Jurkat, Clone E6-1 (cell line): Measurements from ENCODE around the gene DUSP8.
"Not testable (repeated sequence)": the region's sequence is repeated elsewhere in the genome, so short reads cannot be mapped to it uniquely, and the experiment has no call there.

Source experiments
- DNase-seq: peaks from one replicate; pipeline ENCODE4 v3.0.0-alpha.2; 2011; ENCODE audit warnings: low read depth, low spot score
- H3K4me3 ChIP-seq: 2 replicates; pipeline ENCODE4 v1.5.1; 2011; ENCODE audit warnings: mild to moderate bottlenecking, low read length, control low read depth, moderate library complexity

The DUSP8 gene

DNA sequence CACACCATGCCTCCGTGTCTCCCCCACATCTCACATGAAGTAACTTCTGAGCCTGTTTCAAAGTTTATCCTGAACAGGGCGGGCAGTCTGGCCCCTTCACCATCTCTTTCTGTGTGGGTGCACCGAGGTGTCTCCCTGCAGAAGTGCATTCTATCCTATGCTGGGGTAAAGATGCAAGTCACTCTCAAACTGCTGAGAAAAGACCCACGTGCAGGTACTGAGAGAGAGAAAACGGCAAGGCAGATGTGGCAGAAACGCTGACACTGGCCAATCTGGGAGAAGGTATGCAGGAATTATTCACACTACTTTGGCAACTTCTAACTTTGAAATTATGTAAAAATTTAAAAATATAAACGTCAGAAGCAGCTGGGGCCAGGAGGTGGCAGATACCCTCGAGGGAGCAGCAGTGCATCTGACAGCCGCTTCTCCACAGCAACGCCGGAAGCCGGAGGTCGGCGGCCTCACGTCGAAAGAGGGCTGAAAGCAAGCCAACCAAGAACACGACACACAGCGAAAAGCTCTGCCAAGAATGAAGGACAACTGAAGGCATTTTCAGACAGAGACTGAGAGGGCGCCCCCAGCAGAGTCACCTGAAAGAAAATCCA, 51.3 kb downstream of the DUSP8 start:
- DNase-seq = no peak
- no peak overlapping the region for H3K4me3 ChIP-seq

GRCh38 chr11:1520209-1520662, 51.8 kb downstream of the DUSP8 start:
- no peak overlapping the region for H3K4me3 ChIP-seq
- no peak for DNase-seq

DNA sequence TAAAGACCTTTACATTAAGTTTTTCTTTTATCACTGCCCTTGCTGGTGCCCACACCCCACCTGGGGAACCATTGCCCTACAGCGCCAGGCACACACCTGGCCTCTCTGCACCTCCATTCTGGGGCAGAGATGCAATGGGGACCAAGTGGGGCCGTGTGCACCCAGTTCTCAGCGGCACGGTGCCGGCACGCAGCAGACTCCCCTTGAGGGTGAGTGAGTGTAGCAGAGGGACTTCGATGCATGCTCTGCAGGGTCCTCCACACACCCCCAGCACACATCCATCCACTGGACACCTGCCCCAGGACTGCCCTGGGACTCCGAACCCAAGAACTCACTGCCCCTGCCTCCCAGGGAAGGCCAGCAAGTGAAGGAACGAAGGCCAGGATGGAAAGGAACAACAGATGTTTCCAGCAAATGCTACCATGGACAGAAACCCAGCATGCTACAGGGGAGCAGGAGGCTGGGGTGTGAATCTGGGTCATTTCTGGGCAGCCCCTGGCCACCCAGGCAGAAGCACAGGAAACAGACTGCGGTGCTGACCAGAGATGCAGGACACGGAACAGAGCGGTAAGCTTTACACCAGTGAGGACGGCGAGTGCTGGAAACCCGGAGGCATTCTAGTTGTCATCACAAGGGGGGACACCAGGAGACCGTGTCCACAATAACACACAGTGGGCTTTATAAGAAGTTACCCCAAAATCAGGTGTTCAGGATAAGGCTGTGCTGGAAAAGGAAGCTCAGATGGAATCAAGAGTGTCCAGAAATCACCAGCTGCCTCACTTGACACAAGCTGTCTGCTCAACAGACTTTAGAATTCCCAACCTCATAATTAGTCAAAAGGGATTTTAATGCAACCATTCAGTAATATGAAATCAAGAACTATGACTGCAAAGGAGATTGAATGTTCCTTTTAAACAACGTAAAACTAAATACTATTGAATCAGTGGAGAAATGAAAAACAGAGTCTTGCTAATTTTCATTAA, 52.8 kb downstream of the DUSP8 start:
- no peak overlapping the region for H3K4me3 ChIP-seq

GRCh38 chr11:1518301-1518700, 53.8 kb downstream of the DUSP8 start:
- H3K4me3 ChIP-seq = no peak overlapping the region
- DNase-seq = no peak

More for the DNA sequence above, 52.8 kb downstream of the DUSP8 start:
- DNase-seq = no peak

- no peak overlapping the region for H3K4me3 ChIP-seq
Measured at GRCh38 chr11:1517117-1518005, 54.7 kb downstream of the DUSP8 start.

DNA sequence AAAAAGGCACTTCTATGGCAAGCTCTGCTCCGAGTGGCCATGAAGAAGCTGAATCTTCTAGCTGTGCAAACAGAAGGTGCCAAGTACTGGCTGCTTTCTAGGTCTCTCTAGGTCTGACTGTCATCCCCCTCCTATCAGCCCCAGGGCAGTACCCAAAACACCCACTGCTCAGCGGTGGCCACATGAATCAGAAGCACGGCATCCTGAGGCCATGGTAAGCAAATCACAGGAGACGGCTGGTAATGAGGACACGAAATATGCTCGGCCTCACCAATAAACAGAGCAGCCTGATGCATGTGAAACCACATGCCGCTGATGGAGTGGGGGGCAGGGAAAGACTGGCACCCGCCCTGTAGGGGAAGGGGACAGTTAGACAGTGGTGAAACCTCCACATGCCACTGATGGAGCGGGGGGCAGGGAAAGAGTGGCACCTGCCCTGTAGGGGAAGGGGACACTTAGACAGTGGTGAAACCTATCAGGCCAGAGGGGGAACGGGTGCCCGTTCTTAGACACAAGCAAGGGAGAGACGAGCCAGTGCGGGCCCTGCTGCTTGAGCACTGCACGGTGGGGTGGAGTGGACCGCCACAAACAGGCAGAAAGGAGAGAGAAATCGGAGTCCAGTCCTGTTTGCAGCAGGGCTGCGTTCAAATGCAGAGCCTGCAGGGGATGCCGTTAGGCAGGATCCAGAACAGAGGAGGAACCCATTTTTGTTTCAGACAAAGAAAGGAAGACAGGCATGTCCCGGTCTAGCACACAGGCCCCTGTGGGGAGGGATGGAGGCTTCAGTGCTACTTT, 55.6 kb downstream of the DUSP8 start:
- no peak overlapping the region for H3K4me3 ChIP-seq
- no peak for DNase-seq

More at GRCh38 chr11:1517117-1518005, 54.7 kb downstream of the DUSP8 start:
- no peak for DNase-seq

DNA sequence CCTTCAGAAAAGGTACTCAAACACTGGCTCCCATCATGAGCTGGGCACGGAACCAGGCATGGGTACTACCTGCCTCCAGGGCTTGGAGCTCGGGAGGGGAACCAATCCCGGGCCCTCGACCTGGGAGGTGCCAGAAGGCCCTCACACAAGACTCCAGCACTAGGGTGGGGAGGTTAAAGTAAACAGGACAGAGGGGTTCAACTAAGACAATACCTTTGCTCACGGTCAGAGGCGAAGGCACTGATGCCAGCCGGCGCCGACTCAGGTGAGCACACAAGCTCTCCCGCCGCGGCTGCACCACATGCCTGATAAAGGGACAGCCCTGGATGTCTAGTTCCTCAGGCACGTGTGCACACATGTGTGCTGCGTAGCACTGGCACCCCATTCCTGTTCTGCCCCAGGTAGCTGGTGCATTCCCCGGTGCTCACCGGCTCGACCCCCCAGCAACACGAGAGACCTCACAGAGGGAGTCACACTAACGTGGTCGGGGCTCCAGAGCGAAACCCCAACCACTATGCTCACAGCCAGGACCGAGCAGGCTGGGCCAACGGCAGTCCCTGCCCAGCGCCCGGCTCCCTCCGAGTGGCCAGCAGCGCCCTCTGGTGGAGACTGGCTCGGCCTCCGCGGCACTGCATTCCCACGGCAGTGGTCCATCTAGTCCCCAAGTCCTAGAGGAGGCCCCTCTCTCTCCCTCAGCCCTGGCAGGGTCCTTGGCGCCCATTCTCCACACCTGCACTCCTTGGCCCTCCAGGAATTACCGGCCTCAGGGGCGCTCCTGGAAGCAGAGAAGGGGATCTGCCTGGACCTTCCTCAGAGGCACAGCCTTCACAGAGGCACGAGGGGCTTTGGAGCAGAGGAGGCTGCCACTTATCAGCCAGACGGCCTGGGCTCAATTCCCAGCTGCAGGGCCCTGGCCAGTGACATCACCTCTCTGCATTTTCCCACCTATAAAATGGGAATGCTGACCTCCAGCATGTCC, 56.7 kb downstream of the DUSP8 start:
- H3K4me3 ChIP-seq = no peak overlapping the region
- no peak for DNase-seq

GRCh38 chr11:1514336-1515061, 57.6 kb downstream of the DUSP8 start:
- DNase-seq = no peak
- H3K4me3 ChIP-seq = no peak overlapping the region

DNA sequence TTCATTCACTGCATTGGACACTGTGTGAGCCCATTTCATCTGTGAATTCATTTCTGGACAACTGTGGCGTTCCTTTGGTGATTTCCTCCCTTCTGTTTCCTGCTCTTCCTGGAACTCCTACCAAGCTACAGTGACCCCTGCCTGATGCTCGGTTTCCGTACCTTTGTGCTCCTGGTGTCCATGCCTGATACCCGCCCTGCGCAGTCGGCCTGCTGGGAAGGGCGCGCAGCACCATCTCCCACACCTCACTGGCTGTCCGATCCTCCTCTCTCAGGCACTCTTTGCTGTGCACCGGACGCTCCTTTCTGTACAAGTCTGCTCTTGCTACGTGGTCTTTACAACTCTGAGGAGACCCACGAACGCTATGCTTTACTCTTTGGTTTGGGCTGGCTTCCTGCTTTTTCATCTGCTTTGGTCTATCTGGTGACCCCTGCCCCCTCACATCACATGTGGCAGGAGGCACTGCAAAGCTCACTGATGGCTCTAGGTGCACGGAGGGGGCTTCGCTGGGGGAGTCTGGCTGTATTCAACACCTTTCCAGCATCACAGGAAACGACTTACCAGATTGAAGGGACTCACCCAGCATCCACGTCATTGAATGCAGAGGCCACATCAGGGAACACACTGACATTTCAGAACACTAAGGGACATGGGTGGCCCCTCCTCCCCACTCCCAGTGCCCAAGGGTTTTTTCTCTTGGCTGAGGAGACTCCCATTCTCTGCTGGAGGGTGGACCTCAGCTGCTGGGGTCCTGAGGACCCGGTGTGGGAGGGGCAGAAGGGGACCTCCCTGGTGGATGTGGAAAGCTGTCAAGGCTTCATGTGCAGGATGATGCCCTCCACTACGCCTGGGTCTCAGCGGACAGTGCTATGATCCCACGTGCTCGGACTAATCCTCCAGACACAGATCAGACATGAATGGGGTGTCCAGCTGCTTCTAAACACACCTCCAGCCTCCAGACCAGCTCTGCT, 58.5 kb downstream of the DUSP8 start:
- DNase-seq = no peak

DNA sequence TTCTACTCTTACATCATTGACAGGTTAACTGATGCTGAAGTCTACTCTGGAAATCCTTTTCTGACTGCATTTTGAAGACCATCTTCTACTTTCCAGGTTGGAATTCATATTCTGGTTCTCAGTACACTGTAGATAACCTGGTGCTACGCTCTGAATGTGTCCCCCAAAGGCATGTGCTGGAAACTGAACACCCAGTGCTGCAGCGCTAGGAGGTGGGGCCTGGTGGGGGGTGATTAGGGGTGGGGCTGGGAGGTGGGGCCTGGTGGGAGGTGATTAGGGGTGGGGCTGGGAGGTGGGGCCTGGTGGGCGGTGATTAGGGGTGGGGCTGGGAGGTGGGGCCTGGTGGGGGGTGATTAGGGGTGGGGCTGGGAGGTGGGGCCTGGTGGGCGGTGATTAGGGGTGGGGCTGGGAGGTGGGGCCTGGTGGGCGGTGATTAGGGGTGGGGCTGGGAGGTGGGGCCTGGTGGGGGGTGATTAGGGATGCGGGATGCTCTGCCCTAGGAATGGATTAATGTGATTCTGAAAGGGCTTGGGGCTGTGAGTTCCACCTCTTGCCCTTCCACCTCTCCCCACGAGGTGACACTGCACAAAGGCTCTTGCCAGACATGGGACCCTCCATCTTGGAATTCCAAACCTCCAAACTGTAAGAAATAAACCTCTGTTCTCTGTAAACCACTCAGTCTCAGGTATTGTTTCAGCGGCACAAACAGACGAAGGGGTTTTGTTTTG, 59.4 kb downstream of the DUSP8 start:
- DNase-seq = peak; percentile 27
- H3K4me3 ChIP-seq = not testable (repeated sequence)

More for the DNA sequence above, 58.5 kb downstream of the DUSP8 start:
- no peak overlapping the region for H3K4me3 ChIP-seq

- DNase-seq = no peak
- no peak overlapping the region for H3K4me3 ChIP-seq
Measured at GRCh38 chr11:1511937-1512496, 60.1 kb downstream of the DUSP8 start.

- no peak for DNase-seq
- H3K4me3 ChIP-seq = no peak overlapping the region
Measured at GRCh38 chr11:1510928-1511327, 61.1 kb downstream of the DUSP8 start.

GRCh38 chr11:1510351-1510750, 61.7 kb downstream of the DUSP8 start:
- DNase-seq, H3K4me3 ChIP-seq: not testable (repeated sequence)

- H3K4me3 ChIP-seq = no peak overlapping the region
- DNase-seq = no peak
Measured at GRCh38 chr11:1509626-1510255, 62.3 kb downstream of the DUSP8 start.
